GM12872 (cell line): ENCODE results near the gene TMEM255B.

ENCODE experiments used
- TF ChIP-seq, protein P1 (sequence below): IDR thresholded peaks from 3 replicates; pipeline ENCODE4 v1.5.1; 2011; ENCODE audit warnings: low read depth, mild to moderate bottlenecking, low read length, moderate library complexity; ENCODE audit not compliant: insufficient read depth

Gene TMEM255B

DNA sequence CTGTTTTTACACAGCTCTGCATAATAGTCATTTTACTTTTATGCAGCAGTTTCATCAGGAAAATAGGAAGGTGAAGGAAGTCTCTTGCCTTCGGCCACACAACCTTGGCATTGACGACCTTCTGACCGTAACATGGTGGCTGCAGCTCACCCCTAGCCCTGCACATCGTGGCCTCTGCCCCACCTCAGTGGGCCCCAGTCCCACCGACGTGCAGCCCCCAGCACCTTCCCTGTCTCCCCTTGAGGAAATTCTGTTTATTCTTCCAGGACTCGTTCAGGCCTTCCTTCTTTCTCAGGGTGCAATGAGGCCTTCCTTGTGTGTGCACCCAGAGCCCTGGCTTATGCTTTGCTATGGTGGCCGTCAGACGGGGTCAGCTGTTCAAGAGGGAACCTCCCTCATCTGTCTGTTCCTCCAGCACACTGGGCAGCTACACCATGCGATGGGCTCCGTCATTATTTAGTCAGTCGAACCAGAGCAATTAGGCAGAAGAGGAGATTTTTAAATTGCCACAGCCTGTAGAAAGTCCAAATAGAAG is 33.3 kb downstream of the TMEM255B start:
- TF ChIP-seq, protein P1, sequence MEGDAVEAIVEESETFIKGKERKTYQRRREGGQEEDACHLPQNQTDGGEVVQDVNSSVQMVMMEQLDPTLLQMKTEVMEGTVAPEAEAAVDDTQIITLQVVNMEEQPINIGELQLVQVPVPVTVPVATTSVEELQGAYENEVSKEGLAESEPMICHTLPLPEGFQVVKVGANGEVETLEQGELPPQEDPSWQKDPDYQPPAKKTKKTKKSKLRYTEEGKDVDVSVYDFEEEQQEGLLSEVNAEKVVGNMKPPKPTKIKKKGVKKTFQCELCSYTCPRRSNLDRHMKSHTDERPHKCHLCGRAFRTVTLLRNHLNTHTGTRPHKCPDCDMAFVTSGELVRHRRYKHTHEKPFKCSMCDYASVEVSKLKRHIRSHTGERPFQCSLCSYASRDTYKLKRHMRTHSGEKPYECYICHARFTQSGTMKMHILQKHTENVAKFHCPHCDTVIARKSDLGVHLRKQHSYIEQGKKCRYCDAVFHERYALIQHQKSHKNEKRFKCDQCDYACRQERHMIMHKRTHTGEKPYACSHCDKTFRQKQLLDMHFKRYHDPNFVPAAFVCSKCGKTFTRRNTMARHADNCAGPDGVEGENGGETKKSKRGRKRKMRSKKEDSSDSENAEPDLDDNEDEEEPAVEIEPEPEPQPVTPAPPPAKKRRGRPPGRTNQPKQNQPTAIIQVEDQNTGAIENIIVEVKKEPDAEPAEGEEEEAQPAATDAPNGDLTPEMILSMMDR: no peak

DNA sequence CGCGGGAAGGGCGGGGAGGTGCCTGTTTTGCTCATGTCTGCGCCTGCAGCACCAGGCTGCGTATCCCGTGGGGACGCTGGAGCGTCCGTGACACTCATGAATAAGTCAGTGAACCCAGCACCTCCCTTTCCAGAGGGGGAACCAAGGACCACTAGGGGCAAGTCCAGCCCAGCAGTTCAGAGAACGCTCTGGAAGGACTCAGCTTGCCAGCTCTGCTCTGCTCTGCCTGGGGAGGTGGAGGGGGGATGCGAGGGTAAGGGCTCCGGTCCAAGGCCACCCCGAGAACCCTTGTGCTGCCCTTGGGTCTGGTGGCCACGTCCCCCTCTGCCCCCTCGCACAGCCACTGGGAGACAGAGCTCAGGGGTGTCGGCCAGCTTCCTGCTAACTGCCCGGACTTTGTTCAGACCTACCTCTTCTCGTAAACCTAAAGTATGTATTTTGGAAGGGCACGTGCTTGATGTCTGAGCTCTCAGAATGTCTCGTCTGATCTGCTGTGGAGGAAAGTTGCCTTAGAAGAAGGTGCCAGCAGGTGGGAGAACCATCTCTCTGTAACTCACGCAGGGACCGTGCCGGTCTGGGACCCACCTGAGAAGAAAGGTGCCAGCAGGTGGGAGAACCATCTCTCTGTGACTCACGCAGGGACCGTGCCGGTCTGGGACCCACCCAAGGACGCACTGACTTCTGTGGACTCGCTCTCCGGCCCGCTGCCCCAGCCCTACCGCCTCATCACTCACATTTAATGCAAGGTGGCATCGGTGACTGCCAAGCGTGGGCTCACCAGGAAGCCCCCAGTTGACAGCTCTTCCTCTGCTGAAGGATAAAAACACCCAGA is 34.1 kb downstream of the TMEM255B start:
- TF ChIP-seq, protein P1: no peak

DNA sequence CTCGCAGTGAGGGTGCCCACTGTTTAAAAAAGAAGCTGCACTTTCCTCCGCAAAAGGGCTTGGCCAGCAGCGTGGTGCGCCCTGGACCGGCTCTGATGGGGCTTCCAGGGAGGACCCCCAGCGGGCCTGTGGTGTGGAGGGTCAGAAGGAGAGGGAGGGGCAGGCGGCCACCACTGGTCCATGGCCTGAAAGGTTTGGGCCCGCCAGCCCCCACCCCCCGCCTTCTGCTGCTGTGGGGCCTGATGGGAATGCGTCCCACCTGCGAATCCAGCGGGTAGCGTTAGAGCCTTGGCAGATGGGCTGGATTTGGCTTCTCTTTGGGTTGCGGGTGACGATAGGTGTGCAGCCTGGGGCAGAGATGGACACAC is 34.7 kb downstream of the TMEM255B start:
- TF ChIP-seq, protein P1: no peak

DNA sequence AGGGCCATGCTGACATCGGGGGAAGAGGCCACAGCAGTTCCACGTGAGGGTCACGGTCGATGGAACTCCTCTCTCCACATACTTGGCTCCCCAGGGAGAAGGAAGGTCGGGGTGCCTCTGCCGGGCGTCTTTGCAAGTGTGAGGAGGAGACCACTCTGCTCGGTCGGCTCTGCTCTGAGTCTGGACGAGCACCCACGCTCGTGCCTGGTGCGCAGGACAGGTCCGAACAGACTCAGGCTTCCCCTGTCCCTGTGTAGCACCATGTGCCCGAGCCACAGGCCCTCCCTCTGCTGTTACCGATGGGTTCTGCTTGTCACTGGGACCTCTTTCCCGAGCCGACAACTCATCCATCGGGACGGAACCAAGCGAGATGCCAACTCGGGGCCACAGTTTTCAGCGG is 35.1 kb downstream of the TMEM255B start:
- TF ChIP-seq, protein P1: no peak

DNA sequence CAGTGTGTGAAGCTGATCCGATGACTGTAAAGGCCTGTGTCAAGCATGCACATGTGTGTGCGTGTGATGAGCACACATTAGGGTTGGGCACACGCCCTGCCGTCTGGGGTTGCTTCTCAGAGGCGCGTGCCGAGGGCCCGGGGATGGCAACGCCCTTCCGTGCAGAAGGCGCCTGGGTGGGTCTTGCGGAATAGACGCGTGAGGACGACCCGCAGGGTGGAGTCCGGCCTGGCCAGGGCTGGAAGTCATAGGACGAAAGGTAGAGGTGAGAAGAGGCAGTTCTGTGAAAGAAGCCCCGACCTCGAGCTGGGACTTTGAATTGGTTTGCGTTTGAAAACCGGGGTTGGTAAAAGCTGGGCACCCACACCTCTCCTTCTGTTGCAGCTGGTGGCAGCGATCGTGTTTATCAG is 35.7 kb downstream of the TMEM255B start:
- TF ChIP-seq, protein P1: no peak

DNA sequence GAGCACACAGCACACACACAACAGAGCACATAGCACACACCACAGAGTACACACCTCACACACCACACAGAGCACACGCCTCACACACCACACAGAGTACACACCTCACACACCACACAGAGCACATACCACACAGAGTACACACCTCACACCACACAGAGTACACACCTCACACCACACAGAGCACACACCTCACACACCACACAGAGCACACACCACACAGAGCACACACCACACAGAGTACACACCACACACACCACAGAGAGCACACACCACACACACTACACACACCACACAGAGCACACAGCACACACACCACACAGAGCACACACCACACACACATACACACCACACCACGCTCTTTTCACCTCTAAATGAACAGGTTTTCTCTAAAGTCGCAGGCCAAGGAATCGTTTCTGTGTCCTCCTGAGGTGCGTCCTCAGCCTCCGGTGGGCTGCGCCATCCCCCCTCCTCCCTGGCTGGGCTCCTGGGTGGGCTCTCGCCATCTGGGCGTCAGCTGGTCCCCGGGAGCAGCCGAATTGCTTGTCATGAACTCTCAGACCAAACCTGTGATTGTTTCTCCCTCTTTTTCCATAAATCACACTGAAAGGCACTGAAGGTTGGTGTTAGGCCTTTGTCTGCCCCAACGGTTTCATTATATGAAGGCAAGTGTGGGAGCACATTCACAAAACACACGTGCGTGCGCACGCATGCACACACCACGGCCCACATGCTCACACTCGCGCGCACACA is 37.4 kb downstream of the TMEM255B start:
- TF ChIP-seq, protein P1: no peak

DNA sequence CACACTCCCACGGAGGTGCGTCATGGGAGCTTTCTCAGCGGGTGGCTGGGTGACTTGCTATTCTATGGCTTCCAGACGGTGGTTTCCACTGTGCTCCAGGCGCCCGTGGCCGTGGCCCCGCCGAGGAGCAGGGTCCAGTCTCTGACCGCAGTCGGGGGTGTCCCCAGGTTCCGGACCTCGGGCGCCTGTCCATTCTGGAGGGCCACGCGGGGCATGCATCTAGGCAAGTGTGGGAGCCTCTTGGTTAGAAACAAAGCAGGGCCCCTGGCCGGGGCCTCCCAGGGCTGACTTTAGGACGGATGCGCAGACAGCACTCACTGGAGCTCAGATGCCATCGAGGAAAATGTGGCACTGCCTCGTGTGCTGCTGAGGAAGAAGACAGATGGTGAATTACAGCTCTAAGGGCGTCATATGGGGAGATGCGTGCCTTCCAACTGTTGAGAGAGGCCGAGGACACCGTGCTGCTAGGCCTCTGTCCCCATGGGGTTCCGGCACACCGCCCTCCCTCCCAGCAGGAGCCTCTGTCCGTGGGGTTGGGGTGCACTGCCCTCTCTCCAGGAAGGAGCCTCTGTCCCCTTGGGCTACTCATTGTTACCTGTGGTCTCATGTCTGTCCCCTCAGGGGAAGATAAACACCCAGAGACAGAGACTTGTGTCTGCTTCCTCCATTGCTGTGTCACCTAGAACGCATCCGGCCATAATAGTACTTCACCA is 38.1 kb downstream of the TMEM255B start:
- TF ChIP-seq, protein P1: no peak
